GM21515 (cell line): ENCODE data around the gene ZBTB7C.

ENCODE experiments used
- ATAC-seq: cut with Tn5 transposase; IDR thresholded peaks from one replicate; pipeline ENCODE4 v1.9.1; 2021; ENCODE audit not compliant: unreplicated experiment

Gene ZBTB7C

GRCh38 chr18:48391868-48392267 is 17.3 kb downstream of the ZBTB7C start:
- ATAC-seq: no peak

GRCh38 chr18:48390641-48391040 is 18.5 kb downstream of the ZBTB7C start:
- no peak for ATAC-seq

- ATAC-seq: no peak
Observed at GRCh38 chr18:48388478-48388877, 20.7 kb downstream of the ZBTB7C start.

GRCh38 chr18:48387300-48387699 is 21.9 kb downstream of the ZBTB7C start:
- no peak for ATAC-seq

DNA sequence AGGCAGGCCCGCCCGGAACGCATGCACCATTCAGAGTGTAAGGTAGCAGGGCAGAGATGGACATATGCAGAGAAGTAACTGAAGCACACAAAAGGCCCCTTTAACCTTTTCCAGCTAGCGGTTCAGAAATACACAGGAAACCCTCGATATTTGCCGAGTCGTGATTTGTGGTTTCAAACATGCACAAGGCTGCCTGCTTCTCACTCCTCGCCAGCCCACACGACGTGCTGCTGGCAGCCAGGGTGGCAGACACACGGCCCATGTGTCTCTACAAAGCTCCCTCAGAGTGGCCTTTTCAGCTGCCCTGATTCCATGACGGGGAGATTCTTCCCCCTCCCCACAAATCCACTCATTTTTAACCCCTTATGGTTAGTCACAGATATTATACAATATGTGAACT is 23.6 kb downstream of the ZBTB7C start:
- ATAC-seq: no peak

GRCh38 chr18:48376934-48377333 is 32.2 kb downstream of the ZBTB7C start:
- no peak for ATAC-seq

GRCh38 chr18:48376406-48376805 is 32.8 kb downstream of the ZBTB7C start:
- ATAC-seq: no peak

- no peak for ATAC-seq
Observed at GRCh38 chr18:48375150-48375800, 33.9 kb downstream of the ZBTB7C start.

DNA sequence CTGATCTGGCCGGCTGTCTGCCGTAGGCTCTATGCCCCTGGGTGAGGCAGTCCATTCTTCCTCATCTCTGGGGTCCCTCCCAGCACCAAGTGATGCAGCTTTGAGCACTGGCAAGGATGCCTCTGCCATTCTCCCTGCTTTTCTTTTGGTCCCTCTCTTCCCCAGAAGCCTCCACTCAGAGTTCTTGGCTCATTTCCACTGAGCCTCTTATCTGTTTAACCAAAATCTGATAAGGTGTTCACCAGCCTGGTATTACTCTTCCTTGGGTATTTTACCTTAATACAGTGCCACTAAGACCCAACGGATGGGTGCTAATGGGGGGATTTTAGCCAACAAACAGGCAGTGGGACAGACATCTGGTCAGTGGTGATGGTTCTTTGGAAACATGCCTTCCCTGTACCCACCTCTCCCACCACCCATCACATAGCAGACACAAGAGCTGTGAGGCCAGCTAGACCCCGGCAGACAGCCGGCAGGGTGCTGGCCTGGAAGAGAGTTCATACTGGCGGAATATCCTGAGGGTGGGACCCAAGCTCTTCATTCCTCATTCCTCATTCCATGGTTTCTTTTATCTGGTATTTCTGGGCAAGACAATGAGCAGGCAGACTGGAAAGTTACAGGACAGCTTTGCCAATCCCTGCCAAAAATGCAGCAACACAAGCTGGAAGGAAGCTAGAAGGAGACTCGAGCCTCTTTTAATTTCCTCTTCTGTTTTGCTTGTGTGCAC is 34.6 kb downstream of the ZBTB7C start:
- ATAC-seq: no peak

DNA sequence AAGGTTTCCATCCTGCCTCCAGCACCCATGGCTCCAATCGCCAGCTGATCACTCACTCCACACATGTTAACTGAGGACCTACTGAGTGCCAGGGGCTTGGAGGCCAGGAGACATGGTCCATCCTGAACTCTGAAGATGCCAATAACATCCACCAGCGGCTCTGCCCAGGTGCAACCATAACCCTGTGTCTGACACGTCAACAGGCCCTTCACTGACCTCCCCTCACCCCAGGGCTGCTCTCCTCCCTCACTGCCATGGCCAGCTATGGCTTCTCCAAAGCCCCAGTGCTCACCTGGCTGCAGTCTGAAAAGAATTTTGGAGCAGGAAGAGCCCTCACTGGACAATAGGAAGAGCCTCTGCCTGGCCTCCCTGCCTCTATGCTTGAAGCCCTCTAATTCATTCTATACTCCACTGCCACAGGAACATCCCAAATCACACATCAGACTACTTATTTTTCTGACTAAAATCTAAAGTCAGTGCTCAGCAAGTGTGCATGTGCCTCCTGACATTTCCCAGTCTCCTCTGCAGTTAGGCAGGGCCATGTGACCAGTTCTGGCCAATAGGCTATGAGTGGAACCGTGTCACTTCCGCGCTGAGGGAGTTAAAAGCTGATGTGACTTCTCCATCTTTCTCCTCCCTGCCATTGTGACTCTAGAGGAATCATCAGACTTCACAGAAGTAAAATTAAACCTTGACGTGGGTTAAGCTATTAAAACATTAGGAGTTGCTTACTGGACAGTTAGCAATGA is 37.2 kb downstream of the ZBTB7C start:
- ATAC-seq: no peak

GRCh38 chr18:48367557-48367956 is 41.6 kb downstream of the ZBTB7C start:
- no peak for ATAC-seq

GRCh38 chr18:48365965-48366364 is 43.2 kb downstream of the ZBTB7C start:
- no peak for ATAC-seq

- no peak for ATAC-seq
Observed at GRCh38 chr18:48364146-48364545, 45.0 kb downstream of the ZBTB7C start.

DNA sequence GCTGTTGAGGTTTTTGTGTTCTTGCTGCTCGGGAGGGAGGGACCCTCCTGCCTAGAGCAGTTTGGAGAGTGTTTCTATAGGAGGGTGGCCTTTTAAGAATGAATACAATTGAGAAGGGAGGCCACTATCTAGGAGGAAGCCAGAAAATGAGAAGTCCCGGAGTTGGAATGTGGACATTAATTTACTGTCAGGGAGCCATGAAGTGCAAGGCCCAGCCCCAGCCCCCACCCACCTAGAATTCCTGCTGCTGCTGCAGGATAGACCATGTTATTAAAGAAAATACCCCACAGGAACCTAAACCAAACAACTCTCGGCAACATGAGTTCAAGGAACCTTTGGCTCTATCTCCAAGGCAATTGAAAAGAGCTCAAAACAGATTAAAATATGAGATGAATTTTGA is 46.0 kb downstream of the ZBTB7C start:
- no peak for ATAC-seq

- no peak for ATAC-seq
Observed at GRCh38 chr18:48361801-48362200, 47.4 kb downstream of the ZBTB7C start.

- ATAC-seq: no peak
Observed at GRCh38 chr18:48360376-48361021, 48.7 kb downstream of the ZBTB7C start.

- ATAC-seq: no peak
Observed at GRCh38 chr18:48359626-48360025, 49.6 kb downstream of the ZBTB7C start.

GRCh38 chr18:48358868-48359267 is 50.3 kb downstream of the ZBTB7C start:
- ATAC-seq: no peak

GRCh38 chr18:48356909-48357631 is 52.1 kb downstream of the ZBTB7C start:
- no peak for ATAC-seq

- ATAC-seq: no peak
Observed at GRCh38 chr18:48356151-48356745, 52.9 kb downstream of the ZBTB7C start.
